AG04449 (cell line): ENCODE results near the gene ABTB1.

ENCODE experiments used
- CTCF ChIA-PET: fragments of 350-600 bp; formaldehyde crosslinking; extraction: SDS; loops from one replicate; lab custom pipeline; 2021; ENCODE audit warnings: antibody characterized with exemption; lab: Yijun Ruan, JAX
- POLR2A ChIA-PET: fragments of 400-600, 350-600 bp; formaldehyde crosslinking; extraction: SDS; loops from one replicate; lab custom pipeline; 2020; ENCODE audit warnings: antibody characterized with exemption, inconsistent platforms; lab: Yijun Ruan, JAX
- DNase-seq: peaks from one replicate; pipeline ENCODE4 v3.0.0-alpha.2; 2010; ENCODE audit warnings: low read depth, low spot score
- H3K4me3 ChIP-seq: 2 replicates; pipeline ENCODE4 v1.5.1; 2011; ENCODE audit warnings: low read depth, mild to moderate bottlenecking, control low read depth, low read length
- CTCF ChIP-seq: IDR thresholded peaks from one replicate; pipeline ENCODE4 v1.5.1; 2011; ENCODE audit warnings: mild to moderate bottlenecking, moderate library complexity, low read length, control low read depth, inconsistent platforms; ENCODE audit not compliant: insufficient read depth; ENCODE audit errors: missing control alignments

The ABTB1 gene

GRCh38 chr3:127671523-127672428, 976 bp upstream of the ABTB1 start:
- no peak for TF ChIP-seq CTCF
- DNase-seq = no peak
- H3K4me3 ChIP-seq = peak overlapping the region; percentile 69
- ChIA-PET POLR2A (interaction anchor here (0.6 kb wide), 1 partner anchor 152 kb away, joined by 3 read pairs; no protein-coding TSS in a partner anchor), CTCF (interaction anchor here (1.0 to 2.1 kb wide), 3 partner anchors 11 to 24 kb away, joined by 3 to 9 read pairs (median 4); no protein-coding TSS in a partner anchor)

- DNase-seq = no peak
- POLR2A ChIA-PET = no interaction called here
Measured at GRCh38 chr3:127673191-127674100, 694 bp downstream of the ABTB1 start.

GRCh38 chr3:127674101-127674721, 1.5 kb downstream of the ABTB1 start:
- H3K4me3 ChIP-seq = peak overlapping the region; percentile 91
- TF ChIP-seq CTCF = no peak
- ChIA-PET CTCF (interaction anchor here (1.1 to 1.7 kb wide), 2 partner anchors 15 to 99 kb away, joined by 3 to 5 read pairs; no protein-coding TSS in a partner anchor), POLR2A (no interaction called here)
- no peak for DNase-seq

More at GRCh38 chr3:127673191-127674100, 694 bp downstream of the ABTB1 start:
- CTCF ChIA-PET = interaction anchor here (1.1 to 1.7 kb wide), 2 partner anchors 16 to 98 kb away, joined by 3 to 5 read pairs; no protein-coding TSS in a partner anchor
- peak overlapping the region; percentile 91 for H3K4me3 ChIP-seq
- TF ChIP-seq CTCF = no peak

GRCh38 chr3:127674790-127675189, 2.0 kb downstream of the ABTB1 start:
- ChIA-PET POLR2A (no interaction called here), CTCF (interaction anchor here (1.7 kb wide), 1 partner anchor 14 kb away, joined by 3 read pairs; no protein-coding TSS in a partner anchor)
- no peak for DNase-seq
- no peak for TF ChIP-seq CTCF
- H3K4me3 ChIP-seq = no peak overlapping the region

- TF ChIP-seq CTCF = no peak
- POLR2A ChIA-PET = interaction anchor here (0.7 kb wide), 1 partner anchor 28 kb away, joined by 7 read pairs; no protein-coding TSS in a partner anchor
- no peak for DNase-seq
- CTCF ChIA-PET = interaction anchor here (0.7 to 1.7 kb wide), 2 partner anchors 13 to 24 kb away, joined by 3 read pairs; no protein-coding TSS in a partner anchor
- no peak overlapping the region for H3K4me3 ChIP-seq
Measured at GRCh38 chr3:127675651-127676391, 3.1 kb downstream of the ABTB1 start.
